ENCODE results near the gene AKAP9.

- no peak for TF ChIP-seq YY1 (IDR thresholded peaks at IDR 0.05)
- TF ChIP-seq CTCF (IDR thresholded peaks at IDR 0.05; ENCODE audit: low read depth, low read length, missing input control) = no peak
- no peak for TF ChIP-seq MAX (IDR thresholded peaks at IDR 0.05)
- no peak for TF ChIP-seq SP1 (IDR thresholded peaks at IDR 0.05)
- TF ChIP-seq, protein P1, sequence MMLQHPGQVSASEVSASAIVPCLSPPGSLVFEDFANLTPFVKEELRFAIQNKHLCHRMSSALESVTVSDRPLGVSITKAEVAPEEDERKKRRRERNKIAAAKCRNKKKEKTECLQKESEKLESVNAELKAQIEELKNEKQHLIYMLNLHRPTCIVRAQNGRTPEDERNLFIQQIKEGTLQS (IDR thresholded peaks at IDR 0.05) = no peak
- no peak for TF ChIP-seq REST (IDR thresholded peaks at IDR 0.05)
- TF ChIP-seq TAF1 (conservative IDR thresholded peaks at IDR 0.05) = no peak
- no peak for TF ChIP-seq RAD21 (IDR thresholded peaks at IDR 0.05)
- TF ChIP-seq GABPA (IDR thresholded peaks at IDR 0.05 in 1 of 2, conservative IDR thresholded peaks at IDR 0.05 in 1 of 2) = no peak
- no peak for TF ChIP-seq EGR1 (IDR thresholded peaks at IDR 0.05; ENCODE audit: low read depth in 2 of 2)
- no peak for TF ChIP-seq JUND (IDR thresholded peaks at IDR 0.05)
Observed at GRCh38 chr7:92010215-92010614, 69.6 kb downstream of the AKAP9 start.
